HG03108 (cell line): ENCODE data around the gene XYLT1.
"Not testable (repeated sequence)": the region's sequence is repeated elsewhere in the genome, so short reads cannot be mapped to it uniquely, and the experiment has no call there.

ENCODE experiments used
- ATAC-seq: cut with Tn5 transposase; IDR thresholded peaks from one replicate; pipeline ENCODE4 v1.9.1; 2021; ENCODE audit warnings: moderate library complexity; ENCODE audit not compliant: unreplicated experiment

The XYLT1 gene

GRCh38 chr16:17432901-17433576 lies 37.7 kb downstream of the XYLT1 start:
- no peak for ATAC-seq

GRCh38 chr16:17431968-17432625 lies 38.7 kb downstream of the XYLT1 start:
- no peak for ATAC-seq

- ATAC-seq, result no peak
These were observed 39.7 kb downstream of the XYLT1 start for GRCh38 chr16:17431012-17431411.

GRCh38 chr16:17426451-17426850 lies 44.3 kb downstream of the XYLT1 start:
- no peak for ATAC-seq

- no peak for ATAC-seq
These were observed 46.0 kb downstream of the XYLT1 start for GRCh38 chr16:17424771-17425170.

- no peak for ATAC-seq
These were observed 47.5 kb downstream of the XYLT1 start for GRCh38 chr16:17423221-17423620.

- ATAC-seq, result no peak
These were observed 49.9 kb downstream of the XYLT1 start for GRCh38 chr16:17420816-17421215.

- no peak for ATAC-seq
These were observed 51.5 kb downstream of the XYLT1 start for GRCh38 chr16:17419266-17419665.

GRCh38 chr16:17417740-17418139 lies 53.0 kb downstream of the XYLT1 start:
- no peak for ATAC-seq

- peak; percentile 94 for ATAC-seq
These were observed 54.1 kb downstream of the XYLT1 start for GRCh38 chr16:17416461-17417311.

GRCh38 chr16:17414916-17415315 lies 55.8 kb downstream of the XYLT1 start:
- ATAC-seq, result no peak

GRCh38 chr16:17414421-17414820 lies 56.3 kb downstream of the XYLT1 start:
- ATAC-seq, result peak; percentile 31

- ATAC-seq, result no peak
These were observed 57.3 kb downstream of the XYLT1 start for GRCh38 chr16:17413508-17413907.

- no peak for ATAC-seq
These were observed 58.0 kb downstream of the XYLT1 start for GRCh38 chr16:17412791-17413190.

- no peak for ATAC-seq
These were observed 58.5 kb downstream of the XYLT1 start for GRCh38 chr16:17412221-17412620.

GRCh38 chr16:17411263-17411662 lies 59.5 kb downstream of the XYLT1 start:
- no peak for ATAC-seq

GRCh38 chr16:17410316-17410715 lies 60.4 kb downstream of the XYLT1 start:
- not testable (repeated sequence) for ATAC-seq

- no peak for ATAC-seq
These were observed 60.9 kb downstream of the XYLT1 start for GRCh38 chr16:17409894-17410293.

- ATAC-seq, result peak; percentile 43
These were observed 61.8 kb downstream of the XYLT1 start for GRCh38 chr16:17408955-17409441.

GRCh38 chr16:17408296-17408695 lies 62.5 kb downstream of the XYLT1 start:
- no peak for ATAC-seq

GRCh38 chr16:17407321-17407720 lies 63.4 kb downstream of the XYLT1 start:
- ATAC-seq, result no peak
